Neural progenitor cell (in vitro differentiated cells): Measurements from ENCODE around the gene FFAR1. TPM values are rescaled to one million over a fixed set of nuclear protein-coding genes. Genes with fewer than 3 reads are reported as not detected.

Experiments used
- DNase-seq: peaks from one replicate; pipeline ENCODE4 v3.0.0-alpha.2; 2016; ENCODE audit warnings: low spot score
- H2AFZ ChIP-seq: fragments of 200-600 bp; sonication (generic); replicated peaks from 2 replicates; pipeline ENCODE4 v1.6.1; 2016; ENCODE audit warnings: antibody characterized with exemption
- H3F3A ChIP-seq: fragments of 200-600 bp; sonication (generic); 2 replicates; pipeline ENCODE4 v1.6.1; 2016; ENCODE audit warnings: antibody characterized with exemption, low read depth
- H3K27ac ChIP-seq: fragments of 200-600 bp; sonication (generic); 2 replicates; pipeline ENCODE4 v1.5.1; 2016; ENCODE audit warnings: mild to moderate bottlenecking
- H3K27me3 ChIP-seq: fragments of 200-600 bp; sonication (generic); 2 replicates; pipeline ENCODE4 v1.6.1; 2016; ENCODE audit warnings: mild to moderate bottlenecking, moderate library complexity
- H3K36me3 ChIP-seq: fragments of 200-600 bp; sonication (generic); 2 replicates; pipeline ENCODE4 v1.5.1; 2016
- H3K4me1 ChIP-seq: fragments of 200-600 bp; sonication (generic); 2 replicates; pipeline ENCODE4 v1.6.1; 2016; ENCODE audit warnings: mixed run types
- H3K4me2 ChIP-seq: fragments of 200-600 bp; sonication (generic); 2 replicates; pipeline ENCODE4 v1.6.1; 2016
- H3K4me3 ChIP-seq: fragments of 200-600 bp; sonication (generic); 2 replicates; pipeline ENCODE4 v1.5.1; 2016
- H3K79me2 ChIP-seq: fragments of 200-600 bp; sonication (generic); 2 replicates; pipeline ENCODE4 v1.6.1; 2016; ENCODE audit warnings: low read depth
- H3K9ac ChIP-seq: fragments of 200-600 bp; sonication (generic); 2 replicates; pipeline ENCODE4 v1.6.1; 2016
- H3K9me3 ChIP-seq: fragments of 200-600 bp; sonication (generic); 2 replicates; pipeline ENCODE4 v1.5.1; 2016; ENCODE audit warnings: low read depth
- H4K20me1 ChIP-seq: fragments of 200-600 bp; sonication (generic); 2 replicates; pipeline ENCODE4 v1.6.1; 2016; ENCODE audit warnings: low read depth
- H3K27ac Mint-ChIP-seq: 3 replicates; pipeline ENCODE4 v1.8.0; 2021; ENCODE audit warnings: mixed read lengths
- H3K27me3 Mint-ChIP-seq: 2 replicates; pipeline ENCODE4 v1.8.0; 2022; ENCODE audit warnings: low read depth, mild to moderate bottlenecking, inconsistent platforms, moderate library complexity, mixed read lengths; ENCODE audit not compliant: insufficient read depth
- H3K36me3 Mint-ChIP-seq: 3 replicates; pipeline ENCODE4 v1.8.0; 2021; ENCODE audit warnings: mixed read lengths
- H3K4me1 Mint-ChIP-seq: 3 replicates; pipeline ENCODE4 v1.8.0; 2021; ENCODE audit warnings: mixed read lengths
- H3K4me3 Mint-ChIP-seq: 3 replicates; pipeline ENCODE4 v1.8.0; 2021; ENCODE audit warnings: mild to moderate bottlenecking, moderate library complexity, mixed read lengths
- H3K9me3 Mint-ChIP-seq: 3 replicates; pipeline ENCODE4 v1.8.0; 2020; ENCODE audit warnings: mixed read lengths
- CTCF ChIP-seq: fragments of 200-600 bp; sonication (generic); IDR thresholded peaks from 2 replicates; pipeline ENCODE4 v1.5.1; 2017; ENCODE audit warnings: antibody characterized with exemption, mild to moderate bottlenecking
- EZH2 ChIP-seq: fragments of 200-600 bp; sonication (generic); IDR thresholded peaks from 2 replicates; pipeline ENCODE4 v1.6.1; 2017; ENCODE audit warnings: antibody characterized with exemption, mild to moderate bottlenecking, moderate library complexity
- EZH2phosphoT487 ChIP-seq: fragments of 200-600 bp; sonication (generic); IDR thresholded peaks from 2 replicates; pipeline ENCODE4 v1.6.1; 2017; ENCODE audit warnings: antibody characterized with exemption
- total RNA-seq: library from RNA; depleted of rRNA; stranded (reverse); fragments of >200 nt; gene quantifications from 2 replicates; pipeline ENCODE4 v1.2.3, GENCODE V29; 2015; ENCODE audit warnings: low replicate concordance

FFAR1 gene
- total RNA-seq, 1 donor from 2014 or later = not detected

- DNase-seq = peak; percentile 48
- Histone ChIP-seq H3K9me3 (no peaks in the 10 kb centered on the region), H3K27ac (no peak overlapping the region), H3F3A (no peaks in the 10 kb centered on the region), H3K36me3 (no peaks in the 10 kb centered on the region), H3K4me3 (no peak overlapping the region), H3K4me2 (no peak overlapping the region), H3K4me1 (no peaks in the 10 kb centered on the region), H3K27me3 (no peaks in the 10 kb centered on the region), H3K79me2 (no peaks in the 10 kb centered on the region), H4K20me1 (no peaks in the 10 kb centered on the region), H2AFZ (peak overlapping the region; percentile 69), H3K9ac (no peak overlapping the region)
- Mint-ChIP-seq H3K27ac (peak overlapping the region; percentile 42), H3K27me3 (peaks cover 18% of the 10 kb centered on the region), H3K36me3 (no peaks in the 10 kb centered on the region), H3K4me1 (peaks cover 14% of the 10 kb centered on the region), H3K4me3 (no peak overlapping the region), H3K9me3 (no peaks in the 10 kb centered on the region)
- no peak for TF ChIP-seq EZH2phosphoT487
- peak; percentile 56 for TF ChIP-seq CTCF
Observed at GRCh38 chr19:35306473-35307246, 41.0 kb upstream of the FFAR1 start.

- Histone ChIP-seq H3F3A (no peaks in the 10 kb centered on the region), H3K79me2 (no peaks in the 10 kb centered on the region), H3K36me3 (no peaks in the 10 kb centered on the region), H3K9ac (no peak overlapping the region), H3K4me1 (no peaks in the 10 kb centered on the region), H3K27ac (no peak overlapping the region), H3K9me3 (no peaks in the 10 kb centered on the region), H2AFZ (no peak overlapping the region), H3K4me3 (no peak overlapping the region), H3K4me2 (no peak overlapping the region), H3K27me3 (no peaks in the 10 kb centered on the region), H4K20me1 (no peaks in the 10 kb centered on the region)
- H3K9me3 Mint-ChIP-seq = no peaks in the 10 kb centered on the region
- H3K36me3 Mint-ChIP-seq = no peaks in the 10 kb centered on the region
- TF ChIP-seq EZH2phosphoT487 = no peak
- no peak for TF ChIP-seq CTCF
- TF ChIP-seq EZH2 = no peak
- H3K4me1 Mint-ChIP-seq = peaks cover 14% of the 10 kb centered on the region
- H3K27ac Mint-ChIP-seq = peak overlapping the region; percentile 74
- H3K4me3 Mint-ChIP-seq = no peak overlapping the region
- DNase-seq = no peak
- peaks cover 17% of the 10 kb centered on the region for H3K27me3 Mint-ChIP-seq
Observed at GRCh38 chr19:35307931-35308330, 39.8 kb upstream of the FFAR1 start.

- Histone ChIP-seq H3K9ac (no peak overlapping the region), H3K4me1 (no peaks in the 10 kb centered on the region), H4K20me1 (no peaks in the 10 kb centered on the region), H3F3A (no peaks in the 10 kb centered on the region), H3K79me2 (no peaks in the 10 kb centered on the region), H3K27ac (no peak overlapping the region), H3K4me2 (no peak overlapping the region), H3K36me3 (no peaks in the 10 kb centered on the region), H2AFZ (no peak overlapping the region), H3K9me3 (no peaks in the 10 kb centered on the region), H3K27me3 (no peaks in the 10 kb centered on the region), H3K4me3 (no peak overlapping the region)
- TF ChIP-seq EZH2 (no peak), CTCF (no peak), EZH2phosphoT487 (no peak)
- peak overlapping the region; percentile 34 for H3K4me3 Mint-ChIP-seq
- H3K9me3 Mint-ChIP-seq = no peaks in the 10 kb centered on the region
- no peaks in the 10 kb centered on the region for H3K36me3 Mint-ChIP-seq
- peak overlapping the region; percentile 53 for H3K27ac Mint-ChIP-seq
- H3K27me3 Mint-ChIP-seq = peaks cover 12% of the 10 kb centered on the region
- peaks cover 14% of the 10 kb centered on the region for H3K4me1 Mint-ChIP-seq
- DNase-seq = no peak
Observed at GRCh38 chr19:35308910-35309309, 38.8 kb upstream of the FFAR1 start.
